Urinary bladder (tissue), 4 donors: ENCODE measurements around the gene ALG13. TPM values are rescaled to one million over a fixed set of nuclear protein-coding genes. Genes with fewer than 3 reads are reported as not detected.
"Not testable (repeated sequence)": the region's sequence is repeated elsewhere in the genome, so short reads cannot be mapped to it uniquely, and the experiment has no call there.

Experiments
- DNase-seq: peaks from one replicate; pipeline ENCODE4 v3.0.0-alpha.2; 2015; ENCODE audit errors: extremely low spot score
- H3K27ac ChIP-seq: one replicate; pipeline ENCODE4 v1.5.1; 2013; ENCODE audit warnings: low read depth, mild to moderate bottlenecking, moderate library complexity
- H3K36me3 ChIP-seq: one replicate; pipeline ENCODE4 v1.6.1; 2013; ENCODE audit warnings: mild to moderate bottlenecking, moderate library complexity; ENCODE audit not compliant: insufficient read depth
- H3K4me1 ChIP-seq: one replicate; pipeline ENCODE4 v1.6.1; 2013; ENCODE audit warnings: mild to moderate bottlenecking, moderate library complexity; ENCODE audit not compliant: insufficient read depth
- H3K4me3 ChIP-seq: one replicate; pipeline ENCODE4 v1.5.1; 2013; ENCODE audit warnings: low read depth, low read length
- WGBS: extraction: QIAGEN DNeasy Blood & Tissue Kit; methylation state at CpG from one replicate; pipeline ENCODE4 v1.1.7; 2013; 5-methylcytosine and 5-hydroxymethylcytosine counted together
- polyA plus RNA-seq: library from polyadenylated mRNA; stranded (reverse); fragments of 200-250 nt; gene quantifications from one replicate; pipeline ENCODE4 v1.2.3, GENCODE V29; 2013
- total RNA-seq: library from RNA; depleted of rRNA; stranded (reverse); fragments of >200 nt; gene quantifications from one replicate; pipeline ENCODE4 v1.2.3, GENCODE V29; 2014
- donor health status: healthy with polysubstance abuse.
- donor health status: healthy.

Gene ALG13
- total and polyA plus RNA-seq, 2 donors: 27.7 to 90.7 TPM

GRCh38 chrX:111695297-111695880 is 14.4 kb downstream of the ALG13 start:
- H3K4me1 ChIP-seq: no peaks in the 10 kb centered on the region
- no peaks in the 10 kb centered on the region for H3K36me3 ChIP-seq
- WGBS: 92% methylated on average over 7 of the region's 7 CpGs
- H3K27ac ChIP-seq: no peak overlapping the region
- no peak overlapping the region for H3K4me3 ChIP-seq
- no peak for DNase-seq

- no peaks in the 10 kb centered on the region for H3K36me3 ChIP-seq
- DNase-seq: no peak
- H3K27ac ChIP-seq: no peak overlapping the region
- H3K4me1 ChIP-seq: no peaks in the 10 kb centered on the region
- 63% methylated on average over 5 of the region's 5 CpGs for WGBS
- H3K4me3 ChIP-seq: no peak overlapping the region
These were observed 38.6 kb downstream of the ALG13 start for GRCh38 chrX:111719426-111720210.

- Histone ChIP-seq H3K4me3 (no peak overlapping the region), H3K36me3 (peaks cover 1% of the 10 kb centered on the region), H3K4me1 (no peaks in the 10 kb centered on the region), H3K27ac (no peak overlapping the region)
- DNase-seq: no peak
- 91% methylated on average over 2 of the region's 2 CpGs for WGBS
These were observed 47.1 kb downstream of the ALG13 start for GRCh38 chrX:111728096-111728495.

- no peak overlapping the region for H3K4me3 ChIP-seq
- no peak overlapping the region for H3K27ac ChIP-seq
- DNase-seq: no peak
- WGBS: 56% methylated on average over 4 of the region's 4 CpGs
- H3K4me1 ChIP-seq: no peaks in the 10 kb centered on the region
- H3K36me3 ChIP-seq: peaks cover 1% of the 10 kb centered on the region
These were observed 50.4 kb downstream of the ALG13 start for GRCh38 chrX:111731351-111731750.

- peaks cover 1% of the 10 kb centered on the region for H3K36me3 ChIP-seq
- WGBS: 90% methylated on average over 3 of the region's 3 CpGs
These were observed 55.6 kb downstream of the ALG13 start for GRCh38 chrX:111736571-111736970.

GRCh38 chrX:111742018-111742417 is 61.0 kb downstream of the ALG13 start:
- Histone ChIP-seq H3K4me3 (no peak overlapping the region), H3K4me1 (no peaks in the 10 kb centered on the region), H3K27ac (no peak overlapping the region), H3K36me3 (no peaks in the 10 kb centered on the region)
- 82% methylated on average over 2 of the region's 2 CpGs for WGBS
- no peak for DNase-seq

More at GRCh38 chrX:111736571-111736970, 55.6 kb downstream of the ALG13 start:
- Histone ChIP-seq H3K4me1 (no peaks in the 10 kb centered on the region), H3K4me3 (no peak overlapping the region), H3K27ac (no peak overlapping the region)
- DNase-seq: no peak

- 97% methylated on average over 2 of the region's 2 CpGs for WGBS
- no peaks in the 10 kb centered on the region for H3K4me1 ChIP-seq
- no peak overlapping the region for H3K27ac ChIP-seq
- H3K4me3 ChIP-seq: no peak overlapping the region
- no peaks in the 10 kb centered on the region for H3K36me3 ChIP-seq
- DNase-seq: no peak
These were observed 62.3 kb downstream of the ALG13 start for GRCh38 chrX:111743316-111743715.

GRCh38 chrX:111756486-111756885 is 75.5 kb downstream of the ALG13 start:
- WGBS: 87% methylated on average over 2 of the region's 2 CpGs
- no peak overlapping the region for H3K27ac ChIP-seq
- DNase-seq: no peak
- peaks cover 2% of the 10 kb centered on the region for H3K36me3 ChIP-seq
- H3K4me1 ChIP-seq: no peaks in the 10 kb centered on the region
- H3K4me3 ChIP-seq: no peak overlapping the region

GRCh38 chrX:111759686-111760085 is 78.7 kb downstream of the ALG13 start:
- Histone ChIP-seq H3K4me3 (no peak overlapping the region), H3K27ac (no peak overlapping the region), H3K36me3 (no peaks in the 10 kb centered on the region), H3K4me1 (no peaks in the 10 kb centered on the region)
- DNase-seq: no peak
- 98% methylated on average over 2 of the region's 2 CpGs for WGBS

GRCh38 chrX:111761578-111762135 is 80.7 kb downstream of the ALG13 start:
- Histone ChIP-seq H3K27ac (no peak overlapping the region), H3K4me1 (no peaks in the 10 kb centered on the region), H3K36me3 (no peaks in the 10 kb centered on the region), H3K4me3 (no peak overlapping the region)
- no peak for DNase-seq
- 97% methylated on average over 3 of the region's 3 CpGs for WGBS

- Histone ChIP-seq H3K36me3 (no peaks in the 10 kb centered on the region), H3K4me1 (no peaks in the 10 kb centered on the region), H3K27ac (no peak overlapping the region), H3K4me3 (no peak overlapping the region)
- no peak for DNase-seq
- 63% methylated on average over 1 of the region's 1 CpG for WGBS
These were observed 97.6 kb downstream of the ALG13 start for GRCh38 chrX:111778591-111778990.

GRCh38 chrX:111779582-111779981 is 98.6 kb downstream of the ALG13 start:
- H3K4me3 ChIP-seq: no peak overlapping the region
- DNase-seq: no peak
- H3K36me3 ChIP-seq: no peaks in the 10 kb centered on the region
- no peak overlapping the region for H3K27ac ChIP-seq
- no peaks in the 10 kb centered on the region for H3K4me1 ChIP-seq

GRCh38 chrX:111784667-111785066 is 103.7 kb downstream of the ALG13 start:
- DNase-seq: no peak
- no peaks in the 10 kb centered on the region for H3K36me3 ChIP-seq
- H3K27ac ChIP-seq: no peak overlapping the region
- 90% methylated on average over 7 of the region's 7 CpGs for WGBS
- no peaks in the 10 kb centered on the region for H3K4me1 ChIP-seq
- no peak overlapping the region for H3K4me3 ChIP-seq

GRCh38 chrX:111790054-111790453 is 109.1 kb downstream of the ALG13 start:
- WGBS: 93% methylated on average over 1 of the region's 1 CpG
- not testable (repeated sequence) for DNase-seq, H3K27ac ChIP-seq, H3K4me3 ChIP-seq, H3K36me3 ChIP-seq, H3K4me1 ChIP-seq
